ENCODE results near the gene ACSF3.

ACSF3 gene

GRCh38 chr16:89133457-89134127 is 39.9 kb downstream of the ACSF3 start (continued):
- TF ChIP-seq KLF7 (tag by site-specific recombination; IDR thresholded peaks at IDR 0.05; ENCODE audit: borderline replicate concordance) (no peak), ZNF274 (IDR thresholded peaks at IDR 0.05; ENCODE audit: low read length) (no peak), ZNF274 (tag by site-specific recombination; IDR thresholded peaks at IDR 0.05; ENCODE audit: borderline replicate concordance) (no peak), SETDB1 (IDR thresholded peaks at IDR 0.05; ENCODE audit: insufficient read length, low read length) (no peak), ZNF398 (tag by site-specific recombination; IDR thresholded peaks at IDR 0.05) (no peak)

- ChIA-PET CTCF (interaction anchor here (0.7 to 1.2 kb wide), 2 partner anchors 9 to 63 kb away, joined by 3 read pairs; no protein-coding TSS in a partner anchor), POLR2A (no interaction called here)
- H3K27ac ChIP-seq (ENCODE audit: extremely low read depth, low read depth, low read length) = no peak overlapping the region
- no peaks in the 10 kb centered on the region for H3K4me1 ChIP-seq (ENCODE audit: control insufficient read depth, insufficient read depth, low read length)
- H3K9me3 ChIP-seq (ENCODE audit: control insufficient read depth, insufficient read depth, low read depth, low read length) = no peaks in the 10 kb centered on the region
- no peak for TF ChIP-seq ZNF792 (tag by site-specific recombination; IDR thresholded peaks at IDR 0.05)
- no peak for TF ChIP-seq ZNF248 (tag by site-specific recombination; IDR thresholded peaks at IDR 0.05)
- peaks cover 0 to 47% of the 10 kb centered on the region in 2 experiments; a peak in 1 of 3 replicates for H3K36me3 ChIP-seq (ENCODE audit: control insufficient read depth in 2 of 2, insufficient read depth in 1 of 2, low read length in 2 of 2)
- no peak overlapping the region for H3K4me3 ChIP-seq (ENCODE audit: low read depth, low read length)
Observed at GRCh38 chr16:89134269-89134668, 40.6 kb downstream of the ACSF3 start.

- H3K4me3 ChIP-seq (ENCODE audit: low read depth, low read length) = no peak overlapping the region
- H3K4me1 ChIP-seq (ENCODE audit: control insufficient read depth, insufficient read depth, low read length) = no peaks in the 10 kb centered on the region
- POLR2A ChIA-PET = no interaction called here
- no peak overlapping the region for H3K27ac ChIP-seq (ENCODE audit: extremely low read depth, low read depth, low read length)
- TF ChIP-seq ZNF626 (tag by site-specific recombination; IDR thresholded peaks at IDR 0.05) (no peak), SP3 (tag by site-specific recombination; IDR thresholded peaks at IDR 0.05) (no peak), ZSCAN5A (tag by site-specific recombination; IDR thresholded peaks at IDR 0.05) (no peak), PRDM6 (tag by site-specific recombination; IDR thresholded peaks at IDR 0.05) (no peak), ZNF488 (tag by site-specific recombination; IDR thresholded peaks at IDR 0.05) (no peak), ZNF174 (tag by site-specific recombination; IDR thresholded peaks at IDR 0.05) (no peak), ZNF2 (tag by site-specific recombination; IDR thresholded peaks at IDR 0.05) (no peak), ZNF654 (tag by site-specific recombination; IDR thresholded peaks at IDR 0.05; ENCODE audit: low read depth) (no peak)
- TF ChIP-seq, protein P1, sequence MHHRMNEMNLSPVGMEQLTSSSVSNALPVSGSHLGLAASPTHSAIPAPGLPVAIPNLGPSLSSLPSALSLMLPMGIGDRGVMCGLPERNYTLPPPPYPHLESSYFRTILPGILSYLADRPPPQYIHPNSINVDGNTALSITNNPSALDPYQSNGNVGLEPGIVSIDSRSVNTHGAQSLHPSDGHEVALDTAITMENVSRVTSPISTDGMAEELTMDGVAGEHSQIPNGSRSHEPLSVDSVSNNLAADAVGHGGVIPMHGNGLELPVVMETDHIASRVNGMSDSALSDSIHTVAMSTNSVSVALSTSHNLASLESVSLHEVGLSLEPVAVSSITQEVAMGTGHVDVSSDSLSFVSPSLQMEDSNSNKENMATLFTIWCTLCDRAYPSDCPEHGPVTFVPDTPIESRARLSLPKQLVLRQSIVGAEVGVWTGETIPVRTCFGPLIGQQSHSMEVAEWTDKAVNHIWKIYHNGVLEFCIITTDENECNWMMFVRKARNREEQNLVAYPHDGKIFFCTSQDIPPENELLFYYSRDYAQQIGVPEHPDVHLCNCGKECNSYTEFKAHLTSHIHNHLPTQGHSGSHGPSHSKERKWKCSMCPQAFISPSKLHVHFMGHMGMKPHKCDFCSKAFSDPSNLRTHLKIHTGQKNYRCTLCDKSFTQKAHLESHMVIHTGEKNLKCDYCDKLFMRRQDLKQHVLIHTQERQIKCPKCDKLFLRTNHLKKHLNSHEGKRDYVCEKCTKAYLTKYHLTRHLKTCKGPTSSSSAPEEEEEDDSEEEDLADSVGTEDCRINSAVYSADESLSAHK (tag by site-specific recombination; IDR thresholded peaks at IDR 0.05) = no peak
- H3K36me3 ChIP-seq (ENCODE audit: control insufficient read depth in 2 of 2, insufficient read depth in 1 of 2, low read length in 2 of 2) = peaks cover 0 to 47% of the 10 kb centered on the region in 2 experiments; a peak in 1 of 3 replicates
- no peaks in the 10 kb centered on the region for H3K9me3 ChIP-seq (ENCODE audit: control insufficient read depth, insufficient read depth, low read depth, low read length)
- CTCF ChIA-PET = no interaction called here
Observed at GRCh38 chr16:89135166-89135565, 41.5 kb downstream of the ACSF3 start.
